ENCODE data around the gene ASB3. TPM values are rescaled to one million over a fixed set of nuclear protein-coding genes. Genes with fewer than 3 reads are reported as not detected.
"Not testable (repeated sequence)": the region's sequence is repeated elsewhere in the genome, so short reads cannot be mapped to it uniquely, and the experiment has no call there.

The ASB3 gene
- total RNA-seq, 2 experiments from 2014 or later, result 26.4 to 30.3 TPM

DNA sequence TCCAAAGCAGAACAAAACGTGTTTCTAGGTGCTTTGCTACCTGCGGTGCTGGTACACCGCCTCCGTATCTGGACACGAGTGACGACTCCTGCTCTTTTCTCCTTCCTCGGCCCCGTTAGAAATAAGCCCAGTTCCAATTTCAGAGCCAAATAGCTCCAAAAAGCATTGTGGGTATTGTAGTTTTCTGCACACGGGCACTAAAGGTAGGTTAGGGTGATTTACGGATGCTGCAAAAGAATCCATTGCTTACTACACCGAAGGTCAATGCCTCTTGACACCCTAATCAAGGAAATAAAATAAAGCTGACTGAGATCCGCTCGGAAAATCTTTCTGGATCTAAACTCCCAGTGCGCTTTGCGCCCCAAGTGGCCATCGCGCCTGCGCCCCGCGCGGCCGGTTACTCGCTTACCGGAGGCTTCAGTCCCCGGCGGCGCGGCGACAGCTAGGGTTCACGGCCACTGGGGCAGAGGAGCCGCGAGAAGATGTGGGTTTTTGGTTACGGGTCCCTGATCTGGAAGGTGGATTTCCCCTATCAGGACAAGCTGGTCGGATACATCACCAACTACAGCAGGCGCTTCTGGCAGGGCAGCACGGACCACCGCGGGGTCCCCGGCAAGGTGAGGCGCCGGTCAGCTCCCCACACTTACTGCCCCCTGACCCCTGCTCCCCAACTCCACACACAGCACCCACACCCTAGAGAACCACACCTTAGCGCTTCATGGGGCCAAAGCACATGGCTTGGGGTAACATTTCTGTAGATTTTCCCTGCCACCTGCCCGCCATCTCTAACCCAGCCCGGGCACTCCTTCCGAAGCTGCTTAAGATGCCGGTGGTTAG, 19.1 kb downstream of the ASB3 start, which contains the start of gene CHAC2:
Gene CHAC2 (plus strand): TSS at position 400 of the 837 bp plus-strand sequence. CDS start 83 bp downstream, at position 483.
- BruUV-seq (replicated peaks), result TSS peak; percentile 78
- H3K36me3 ChIP-seq (ENCODE audit: insufficient read depth, low read length), result peaks cover 60% of the 10 kb centered on the region
- H4K20me1 ChIP-seq (ENCODE audit: insufficient read depth, low read length), result no peaks in the 10 kb centered on the region
- ChIA-PET CTCF (ENCODE audit: unreplicated experiment) (interaction anchor here (0.8 to 1.1 kb wide), 2 partner anchors 12 to 20 kb away, joined by 3 read pairs; no protein-coding TSS in a partner anchor), POLR2A (interaction anchor here (0.5 to 3.0 kb wide), 23 partner anchors 11 to 1671 kb away, joined by 3 to 29 read pairs (median 4); partner anchors contain the start of genes ASB3, ERLEC1 and PSME4)
- no peak for TF ChIP-seq EZH2phosphoT487 (IDR thresholded peaks at IDR 0.05; ENCODE audit: borderline replicate concordance, low read depth, low read length)
- peak; percentile 43; the same call in 1 of the 2 replicates for TF ChIP-seq CTCF (conservative IDR thresholded peaks at IDR 0.05; ENCODE audit: low read length)
- intact Hi-C loops (cut with micrococcal nuclease; ENCODE audit: unreplicated experiment), result loop anchor here (1.0 to 5.0 kb wide), 2 partner anchors 19 to 335 kb away; partner anchors contain the start of gene ASB3
- peak within 1 kb of the TSS; percentile 95 for H3K4me2 ChIP-seq (ENCODE audit: low read length)
- peak within 1 kb of the TSS; percentile 69 for H2AFZ ChIP-seq (ENCODE audit: low read length)
- H3K9me3 ChIP-seq (ENCODE audit: low read length), result no peaks in the 10 kb centered on the region
- H3K27ac ChIP-seq (ENCODE audit: low read depth, low read length, poor library complexity, severe bottlenecking), result peak within 1 kb of the TSS; percentile 88
- H3K79me2 ChIP-seq (ENCODE audit: insufficient read depth, low read depth, low read length), result peaks cover 59% of the 10 kb centered on the region
- H3K4me1 ChIP-seq (ENCODE audit: insufficient read depth, low read length, poor library complexity, severe bottlenecking), result peaks cover 30% of the 10 kb centered on the region
- H3K9me2 ChIP-seq (ENCODE audit: insufficient read depth, low read length), result no peaks in the 10 kb centered on the region
- DNase-seq (ENCODE audit: low spot score), result peak; percentile 91
- H3K4me3 ChIP-seq (ENCODE audit: low read depth, low read length, poor library complexity, severe bottlenecking), result peak within 1 kb of the TSS; percentile 84

GRCh38 chr2:53765767-53766166, 21.0 kb downstream of the ASB3 start:
- H4K20me1 ChIP-seq (ENCODE audit: insufficient read depth, low read length), result no peaks in the 10 kb centered on the region
- ChIA-PET CTCF (ENCODE audit: unreplicated experiment) (no interaction called here), POLR2A (interaction anchor here (0.7 to 1.7 kb wide), 3 partner anchors 17 to 323 kb away, joined by 5 to 7 read pairs (median 5); no protein-coding TSS in a partner anchor)
- H3K27ac ChIP-seq (ENCODE audit: low read depth, low read length, poor library complexity, severe bottlenecking), result no peak overlapping the region
- no TSS peak for BruUV-seq (replicated peaks)
- no peak overlapping the region for H3K4me3 ChIP-seq (ENCODE audit: low read depth, low read length, poor library complexity, severe bottlenecking)
- H3K4me1 ChIP-seq (ENCODE audit: insufficient read depth, low read length, poor library complexity, severe bottlenecking), result peaks cover 30% of the 10 kb centered on the region
- no peak overlapping the region for H2AFZ ChIP-seq (ENCODE audit: low read length)
- TF ChIP-seq EZH2phosphoT487 (IDR thresholded peaks at IDR 0.05; ENCODE audit: borderline replicate concordance, low read depth, low read length) (no peak), CTCF (conservative IDR thresholded peaks at IDR 0.05; ENCODE audit: low read length) (no peak)
- peaks cover 42% of the 10 kb centered on the region for H3K79me2 ChIP-seq (ENCODE audit: insufficient read depth, low read depth, low read length)
- intact Hi-C loops (cut with micrococcal nuclease; ENCODE audit: unreplicated experiment), result loop anchor here (5.0 kb wide), 1 partner anchor 337 kb away; no protein-coding TSS in a partner anchor
- no peak overlapping the region for H3K4me2 ChIP-seq (ENCODE audit: low read length)
- H3K9me2 ChIP-seq (ENCODE audit: insufficient read depth, low read length), result no peaks in the 10 kb centered on the region
- no peaks in the 10 kb centered on the region for H3K9me3 ChIP-seq (ENCODE audit: low read length)
- H3K36me3 ChIP-seq (ENCODE audit: insufficient read depth, low read length), result peaks cover 58% of the 10 kb centered on the region
- DNase-seq (ENCODE audit: low spot score), result no peak

GRCh38 chr2:53757206-53757605, 29.5 kb downstream of the ASB3 start:
- H3K4me1 ChIP-seq (ENCODE audit: insufficient read depth, low read length, poor library complexity, severe bottlenecking); CTCF ChIA-PET (ENCODE audit: unreplicated experiment); H3K4me2 ChIP-seq (ENCODE audit: low read length); H2AFZ ChIP-seq (ENCODE audit: low read length); H3K27ac ChIP-seq (ENCODE audit: low read depth, low read length, poor library complexity, severe bottlenecking); H3K9me3 ChIP-seq (ENCODE audit: low read length); BruUV-seq (replicated peaks); H3K9me2 ChIP-seq (ENCODE audit: insufficient read depth, low read length); H4K20me1 ChIP-seq (ENCODE audit: insufficient read depth, low read length); intact Hi-C loops (cut with micrococcal nuclease; ENCODE audit: unreplicated experiment); DNase-seq (ENCODE audit: low spot score); H3K4me3 ChIP-seq (ENCODE audit: low read depth, low read length, poor library complexity, severe bottlenecking); H3K79me2 ChIP-seq (ENCODE audit: insufficient read depth, low read depth, low read length): not testable (repeated sequence)
- peaks cover 28% of the 10 kb centered on the region for H3K36me3 ChIP-seq (ENCODE audit: insufficient read depth, low read length)
- POLR2A ChIA-PET, result interaction anchor here (0.6 kb wide), 2 partner anchors 146 to 357 kb away, joined by 3 read pairs; no protein-coding TSS in a partner anchor

All from OCI-LY7 (cell line).